HG03442 (cell line): ENCODE results near the gene ZNF324B.
"Not testable (repeated sequence)": the region's sequence is repeated elsewhere in the genome, so short reads cannot be mapped to it uniquely, and the experiment has no call there.

Experiments used
- ATAC-seq: cut with Tn5 transposase; IDR thresholded peaks from one replicate; pipeline ENCODE4 v1.9.1; 2021; ENCODE audit warnings: mild to moderate bottlenecking, moderate library complexity; ENCODE audit not compliant: unreplicated experiment

ZNF324B gene

DNA sequence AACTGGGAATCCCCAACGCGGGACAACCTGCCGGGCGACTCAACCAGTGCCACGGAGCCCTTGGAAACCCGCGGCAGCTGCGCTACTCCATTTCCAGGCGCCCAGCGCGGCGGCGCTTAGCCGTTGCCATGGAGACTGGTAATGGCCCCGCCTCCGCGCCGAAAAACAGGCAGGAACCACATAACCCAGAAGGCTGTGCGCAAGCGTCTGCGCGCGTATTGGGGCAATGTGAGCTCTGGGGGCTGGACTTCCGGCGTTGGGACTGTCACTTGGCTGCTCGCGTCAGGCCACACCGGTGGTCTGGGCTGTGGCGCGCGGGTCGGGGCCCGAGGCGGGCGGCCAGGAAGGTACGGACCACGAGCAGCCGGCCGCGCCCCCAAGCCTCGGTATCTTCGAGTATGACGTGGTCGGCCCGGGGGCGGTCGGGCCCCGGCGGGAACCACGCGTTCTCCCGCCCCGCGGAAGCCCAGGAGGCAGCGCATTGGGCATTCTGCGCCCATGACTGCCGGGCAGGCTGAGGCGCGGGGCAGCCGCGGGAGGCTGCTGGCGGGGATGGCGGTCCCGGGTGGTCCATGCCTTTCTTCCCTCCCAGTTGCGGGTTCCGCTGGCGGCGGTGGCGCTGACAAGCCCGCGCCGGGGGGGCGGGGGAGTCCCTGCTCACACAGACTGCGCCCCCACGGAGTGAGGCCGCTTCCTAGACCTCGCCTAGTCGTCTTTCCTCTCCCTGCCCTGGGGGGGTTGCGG is at the start of gene ZNF324B:
ZNF324B (plus strand) TSS at position 265 of the 744 bp plus-strand sequence. CDS start 2,080 bp downstream, outside the sequence.
- peak; percentile 87 for ATAC-seq

DNA sequence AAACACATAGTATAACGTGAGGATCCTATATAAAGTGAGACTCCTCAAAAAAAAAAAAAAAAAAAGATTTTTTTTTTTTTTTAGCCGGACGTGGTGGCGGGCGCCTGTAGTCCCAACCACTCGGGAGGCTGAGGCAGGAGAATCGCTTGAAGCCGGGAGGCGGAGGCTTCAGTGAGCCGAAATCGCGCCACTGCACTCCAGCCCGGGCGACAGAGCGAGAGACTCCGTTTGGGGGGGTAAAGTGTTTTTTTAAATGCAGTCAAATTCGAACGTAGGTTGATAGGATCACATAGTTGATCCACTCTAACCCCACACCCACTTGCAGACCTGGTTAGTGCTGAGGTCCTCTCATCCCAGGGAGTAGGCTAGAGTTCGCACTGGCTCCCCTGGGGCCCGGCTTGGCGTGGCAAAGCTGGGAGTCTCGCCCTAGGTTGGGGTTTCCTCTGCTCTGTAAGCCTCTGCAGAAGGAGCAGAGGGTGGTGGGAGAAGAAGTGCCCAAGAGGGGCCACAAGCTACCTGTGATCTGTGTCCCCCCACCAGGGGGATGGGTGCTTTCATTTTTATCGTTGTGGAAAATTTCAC is 49.5 kb upstream of the ZNF324B start:
- no peak for ATAC-seq

DNA sequence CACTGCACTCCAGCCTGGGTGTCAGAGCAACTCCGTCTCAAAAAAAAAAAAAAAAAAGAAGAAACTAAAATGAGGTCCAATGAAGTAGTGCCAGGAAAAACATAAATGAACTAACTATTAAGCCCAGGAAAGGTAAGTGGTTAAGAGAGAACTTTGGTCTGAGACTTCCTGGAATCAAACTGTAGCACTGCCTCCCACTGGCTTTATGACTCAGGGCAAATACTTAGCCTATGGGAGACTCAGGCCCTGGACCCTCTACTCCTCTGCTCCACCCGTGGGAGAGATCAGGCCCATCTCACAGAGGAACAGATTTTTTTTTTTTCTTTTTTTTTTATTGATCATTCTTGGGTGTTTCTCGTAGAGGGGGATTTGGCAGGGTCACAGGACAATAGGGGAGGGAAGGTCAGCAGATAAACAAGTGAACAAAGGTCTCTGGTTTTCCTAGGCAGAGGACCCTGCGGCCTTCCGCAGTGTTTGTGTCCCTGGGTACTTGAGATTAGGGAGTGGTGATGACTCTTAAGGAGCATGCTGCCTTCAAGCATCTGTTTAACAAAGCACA is 47.4 kb upstream of the ZNF324B start:
- not testable (repeated sequence) for ATAC-seq

DNA sequence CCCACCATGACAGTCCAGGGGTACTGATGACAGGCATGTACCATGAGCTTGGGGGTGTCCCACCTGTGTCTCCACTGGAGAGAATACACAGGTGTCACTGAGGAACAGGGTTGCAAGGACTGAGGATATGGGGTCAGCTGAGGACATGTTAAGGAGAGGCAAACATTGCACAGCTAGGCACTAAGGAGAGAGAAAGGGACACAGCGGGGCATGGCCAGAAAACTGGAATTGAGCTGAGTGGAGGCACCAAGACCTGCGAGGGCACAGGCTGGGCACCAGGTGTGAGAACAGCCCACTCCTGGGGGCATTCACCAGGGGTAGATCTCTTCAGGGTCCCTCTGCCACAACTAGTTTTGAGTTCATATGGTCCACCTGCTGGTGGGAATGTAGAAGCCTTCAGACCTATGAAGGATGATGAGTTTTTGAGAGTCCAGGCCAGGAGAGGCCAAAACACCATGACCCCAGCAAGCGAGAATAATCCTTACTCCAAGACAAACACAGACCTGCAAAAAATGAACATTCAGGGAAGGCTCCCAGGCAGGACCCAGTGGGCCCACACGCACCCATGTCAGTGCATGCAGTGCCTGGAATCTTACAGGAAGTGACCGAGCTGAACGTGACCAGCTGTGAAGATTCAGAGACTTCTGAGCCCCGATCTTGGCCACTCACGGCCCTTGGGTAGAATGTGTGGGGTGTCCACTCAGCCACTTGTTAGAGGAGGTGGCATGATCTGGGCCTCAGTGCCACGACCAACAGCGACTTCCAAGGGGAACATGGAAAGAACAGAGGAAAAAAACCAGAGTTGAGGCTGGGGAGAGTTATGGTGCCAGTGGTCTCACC is 44.4 kb upstream of the ZNF324B start:
- ATAC-seq, result no peak

DNA sequence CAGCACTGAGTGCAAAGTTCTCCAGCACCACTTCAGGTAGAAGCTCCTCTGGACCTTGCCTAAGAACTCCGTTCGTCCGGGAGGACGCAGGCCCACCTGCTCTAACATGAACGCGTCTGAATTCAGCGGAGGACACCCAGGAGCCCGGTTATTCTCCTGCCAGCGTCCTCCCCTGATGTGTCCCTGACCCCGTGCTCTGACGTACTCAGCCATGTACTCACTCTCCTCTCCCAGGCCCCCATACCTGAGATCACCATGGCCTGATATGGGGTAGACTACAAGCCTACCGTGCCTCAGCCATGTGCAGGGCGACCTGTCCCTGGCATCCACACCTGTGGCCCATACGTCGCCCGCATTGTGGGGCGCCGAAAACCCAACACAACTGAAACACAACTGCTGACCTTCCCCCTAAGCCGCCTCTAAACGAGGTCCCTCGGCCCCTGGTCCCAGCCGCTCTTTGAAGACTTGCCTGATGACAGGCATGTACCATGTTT is 43.7 kb upstream of the ZNF324B start:
- ATAC-seq, result no peak

DNA sequence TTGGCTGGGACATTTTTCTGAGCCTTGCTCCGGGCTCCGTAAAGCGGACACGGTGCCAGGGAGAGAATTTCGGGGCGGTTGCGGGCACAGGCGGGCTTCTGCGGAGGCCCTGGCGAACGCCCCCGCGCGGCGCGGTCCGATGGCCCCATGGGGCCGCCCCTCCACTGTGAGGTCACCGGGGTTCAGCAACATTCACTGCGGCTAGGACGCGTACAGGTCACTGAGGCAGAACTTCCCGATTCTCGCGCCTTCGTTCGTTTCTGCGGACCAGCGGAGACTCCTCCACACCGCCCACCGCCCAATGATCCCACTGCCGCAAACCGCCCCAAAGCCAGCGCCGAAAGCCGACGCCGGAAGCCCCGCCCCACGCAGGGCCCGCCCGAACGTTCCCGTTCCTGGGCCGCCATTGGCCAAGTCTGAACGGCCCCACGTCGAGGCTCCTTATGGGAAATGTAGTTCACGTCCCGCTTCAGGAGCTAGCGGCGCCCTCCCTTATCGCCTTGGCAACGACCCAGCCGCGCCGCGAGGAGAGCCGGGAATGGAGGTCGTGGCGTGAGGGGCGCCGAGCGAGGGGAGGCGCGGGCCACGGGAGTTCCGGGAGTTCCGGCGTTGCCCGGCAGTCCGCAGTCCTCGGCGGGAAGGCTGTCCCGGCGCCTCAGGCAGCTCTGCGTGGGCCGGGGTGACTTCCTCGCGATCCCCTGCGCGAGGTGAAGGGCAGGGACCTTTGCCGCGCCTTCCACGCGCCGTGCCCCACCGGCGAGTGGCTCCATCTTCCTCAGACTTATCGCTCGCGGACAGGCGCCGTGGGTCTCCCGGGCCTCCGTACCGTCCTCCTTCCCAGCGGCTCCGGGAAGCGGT is 43.0 kb upstream of the ZNF324B start, which contains the start of gene ZNF584:
ZNF584 (plus strand) TSS at position 498 of the 858 bp plus-strand sequence. CDS start 499 bp downstream, outside the sequence.
- ATAC-seq, result peak; percentile 84

DNA sequence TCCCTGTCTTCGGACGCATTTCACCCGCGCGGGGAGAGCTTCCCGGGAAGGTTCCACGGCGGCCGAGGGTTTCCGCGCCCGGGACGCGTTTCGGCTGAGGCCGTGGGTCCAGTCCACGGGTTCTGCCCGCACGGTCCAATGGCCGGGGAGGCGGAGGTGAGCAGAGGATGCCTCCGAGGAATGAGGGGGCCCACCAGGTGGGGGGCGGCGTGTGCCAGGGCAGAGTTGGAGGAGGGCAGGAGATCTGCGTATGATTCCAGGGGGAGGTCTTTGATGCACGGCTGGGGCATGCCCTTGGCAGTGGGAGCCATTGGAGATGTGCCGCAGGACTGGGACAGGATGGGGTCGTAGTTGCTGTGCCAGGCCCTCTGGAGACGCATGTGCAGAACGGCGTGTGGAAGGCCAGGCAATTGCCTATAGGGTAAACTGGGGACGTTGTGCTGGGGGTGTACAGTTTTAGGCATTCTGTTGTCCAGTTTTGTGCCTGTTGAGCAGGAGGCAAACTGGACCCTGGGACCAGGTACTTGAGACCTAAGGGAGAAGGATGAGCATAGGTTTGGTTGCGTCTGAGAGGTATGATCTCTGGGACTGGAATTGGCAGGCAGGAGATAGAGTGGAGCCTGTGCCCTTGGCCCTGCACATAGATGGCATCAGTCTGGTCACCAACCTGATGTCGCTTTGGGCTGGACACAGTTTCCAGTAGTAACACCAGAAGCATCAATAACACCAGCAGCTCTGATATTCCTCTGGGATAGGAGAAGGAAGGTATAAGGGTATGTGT is 42.2 kb upstream of the ZNF324B start:
- ATAC-seq, result peak; percentile 12

DNA sequence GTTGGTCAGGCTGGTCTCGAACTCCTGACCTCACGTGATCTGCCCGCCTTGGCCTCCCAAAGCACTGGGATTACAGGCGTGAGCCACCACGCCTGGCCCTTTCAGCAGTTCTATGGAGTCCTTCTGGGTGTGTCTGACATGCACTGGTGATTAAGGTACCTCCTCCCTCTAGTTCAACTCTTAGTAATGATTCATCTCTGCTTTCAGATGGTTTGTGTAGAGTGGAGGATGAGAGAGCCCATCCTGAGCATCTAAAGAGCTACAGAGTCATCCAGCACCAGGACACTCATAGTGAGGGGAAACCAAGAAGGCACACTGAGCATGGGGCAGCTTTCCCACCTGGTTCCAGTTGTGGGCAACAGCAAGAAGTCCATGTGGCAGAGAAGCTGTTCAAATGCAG is 34.8 kb upstream of the ZNF324B start:
- no peak for ATAC-seq

DNA sequence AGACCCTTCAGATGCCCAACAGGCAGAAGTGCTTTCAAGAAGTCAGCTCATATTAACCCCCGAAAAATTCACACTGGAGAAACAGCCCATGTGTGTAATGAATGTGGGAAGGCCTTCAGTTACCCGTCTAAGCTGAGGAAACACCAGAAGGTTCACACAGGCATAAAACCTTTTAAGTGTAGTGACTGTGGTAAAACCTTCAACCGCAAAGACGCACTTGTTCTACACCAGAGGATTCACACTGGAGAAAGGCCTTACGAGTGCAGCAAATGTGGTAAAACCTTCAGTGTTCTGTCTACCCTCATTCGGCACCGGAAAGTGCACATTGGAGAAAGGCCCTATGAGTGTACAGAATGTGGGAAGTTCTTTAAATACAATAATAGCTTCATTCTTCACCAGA is 34.4 kb upstream of the ZNF324B start:
- no peak for ATAC-seq

DNA sequence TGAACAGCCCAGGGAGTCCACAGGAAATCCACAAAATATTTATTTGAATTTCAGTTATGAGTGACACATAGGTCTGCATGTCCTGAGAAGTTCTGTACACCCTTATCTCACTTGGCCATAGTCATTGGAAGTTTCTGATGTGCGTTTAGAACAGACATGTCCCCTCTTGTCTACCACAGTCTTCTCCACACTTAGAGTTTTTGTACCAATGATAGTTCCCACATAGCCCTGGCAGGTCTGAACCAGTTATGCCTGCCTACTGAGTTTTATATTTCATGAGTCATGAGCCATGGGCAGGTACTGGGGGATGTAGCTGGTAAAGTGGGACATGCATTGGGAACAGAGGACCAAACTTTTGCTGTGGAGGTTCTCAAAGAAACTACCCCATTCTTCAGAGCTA is 22.8 kb upstream of the ZNF324B start:
- ATAC-seq, result no peak

DNA sequence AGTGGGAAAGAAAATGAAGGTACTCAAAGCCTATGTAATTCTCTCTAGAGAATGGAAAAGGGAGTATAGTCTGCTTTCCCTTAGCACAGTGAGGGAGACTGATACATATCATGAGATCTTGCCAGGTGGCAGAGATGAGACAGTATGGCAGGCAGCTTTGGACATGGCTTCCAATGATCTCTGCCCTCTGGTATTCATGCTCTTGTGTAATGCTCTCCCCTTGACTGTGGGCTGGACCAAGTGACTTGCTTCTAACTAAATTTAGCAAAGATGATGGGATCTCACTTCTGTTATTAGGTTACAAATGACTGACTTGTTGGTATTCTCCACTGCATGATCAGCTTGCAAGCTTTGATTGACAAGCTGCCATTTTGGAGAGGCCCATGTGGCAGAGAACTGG is 21.7 kb upstream of the ZNF324B start:
- ATAC-seq, result no peak

DNA sequence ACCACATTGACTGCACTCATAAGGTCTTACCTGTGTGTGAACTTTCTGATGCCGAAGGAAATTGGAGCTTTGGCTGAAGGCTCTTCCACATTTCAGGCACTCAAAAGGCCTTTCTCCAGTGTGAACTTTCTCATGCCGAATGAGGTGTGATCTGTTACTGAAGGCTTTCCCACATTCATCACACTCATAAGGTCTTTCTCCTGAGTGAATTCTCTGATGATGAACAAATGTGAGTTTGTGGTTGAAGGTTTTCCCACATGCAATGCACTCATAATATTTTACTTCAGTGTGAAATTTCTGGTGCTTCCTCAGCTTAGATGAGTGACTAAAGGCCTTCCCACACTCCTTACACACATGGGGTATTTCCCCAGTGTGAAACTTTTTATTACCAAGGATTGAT is 17.2 kb upstream of the ZNF324B start:
- no peak for ATAC-seq

DNA sequence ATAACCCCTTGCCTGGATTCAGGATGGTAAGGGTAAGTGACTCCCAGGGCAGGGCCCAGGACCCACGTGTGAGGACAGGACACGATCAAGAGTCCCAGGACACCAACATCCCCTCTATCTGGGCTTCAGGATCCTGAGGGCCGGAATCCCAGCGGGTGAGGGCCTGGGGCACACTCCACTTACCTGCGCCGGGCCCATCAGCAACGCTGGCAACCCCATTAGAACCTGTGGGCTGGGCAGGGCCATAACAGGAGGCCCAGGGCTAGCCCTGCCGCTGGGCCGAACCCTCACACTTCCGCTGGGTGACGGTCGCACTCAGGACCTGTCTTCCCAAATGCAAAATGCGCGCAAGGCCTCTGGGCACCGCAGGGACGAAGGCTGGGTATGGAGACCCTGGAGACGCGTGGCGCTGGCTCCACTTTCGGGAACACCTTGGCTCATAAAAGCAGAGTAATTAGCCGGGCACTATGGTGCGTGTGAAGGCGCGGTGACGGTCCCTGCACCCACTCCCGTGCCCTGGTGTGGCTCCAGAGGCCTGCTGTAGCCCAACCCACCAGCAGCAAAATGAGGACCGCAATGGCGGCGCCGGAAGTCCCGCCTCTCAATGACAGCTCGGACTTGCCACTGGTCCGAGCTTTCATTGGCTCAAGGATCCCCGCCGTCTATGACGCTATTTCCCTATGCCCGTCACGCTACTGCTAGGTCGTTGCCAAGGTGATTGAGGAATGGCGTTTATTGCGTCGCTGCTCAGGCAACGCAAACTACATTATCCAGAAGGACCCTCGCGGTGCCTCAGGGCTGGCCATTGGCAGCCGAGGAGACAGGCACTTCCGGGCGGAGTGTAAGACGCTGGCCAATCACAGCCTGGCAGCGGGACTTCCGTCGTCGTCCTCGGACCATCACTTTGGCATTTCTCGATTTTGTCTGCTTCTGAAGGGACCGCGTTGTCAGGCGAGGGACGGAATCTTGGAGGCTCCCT is 11.6 kb upstream of the ZNF324B start, which contains the start of gene ZNF132:
ZNF132 (minus strand) TSS at position 578 of the 979 bp plus-strand sequence; CDS start at position 246, 332 bp downstream.
- peak; percentile 95 for ATAC-seq

DNA sequence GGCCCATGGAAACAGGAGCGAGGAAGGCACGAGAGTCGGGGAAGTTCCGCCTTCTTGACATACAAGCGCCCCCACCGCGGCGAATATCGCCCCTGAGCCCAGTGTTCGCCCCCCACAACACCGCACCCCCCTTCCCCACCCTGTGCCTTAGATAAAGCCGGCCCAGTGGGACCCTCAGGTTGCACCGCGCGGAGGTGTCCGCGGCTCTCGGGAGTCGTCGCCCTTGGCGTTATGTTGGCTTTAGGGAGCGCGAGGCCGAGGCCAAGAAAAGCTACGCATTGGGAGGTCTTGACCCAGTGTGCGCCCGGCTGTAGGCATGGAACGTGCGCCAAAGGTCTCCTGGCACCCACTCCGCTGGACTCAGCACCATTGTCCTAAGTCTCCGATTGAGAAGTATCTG is 10.9 kb upstream of the ZNF324B start:
- no peak for ATAC-seq

DNA sequence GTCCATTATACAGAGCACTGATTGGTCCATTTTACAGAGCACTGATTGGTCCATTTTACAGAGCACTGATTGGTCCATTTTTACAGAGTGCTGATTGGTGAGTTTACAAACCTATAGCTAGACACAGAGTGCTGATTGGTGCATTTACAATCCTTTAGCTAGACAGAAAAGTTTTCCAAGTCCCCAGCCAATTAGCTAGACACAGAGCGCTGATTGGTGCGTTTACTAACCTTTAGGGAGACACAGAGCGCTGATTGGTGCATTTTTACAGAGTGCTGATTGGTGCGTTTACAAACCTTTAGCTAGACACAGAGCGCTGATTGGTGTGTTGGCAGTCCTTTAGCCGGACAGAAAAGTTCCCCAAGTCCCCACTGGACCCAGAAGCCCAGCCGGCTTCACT is 8.4 kb upstream of the ZNF324B start:
- ATAC-seq, result not testable (repeated sequence)

DNA sequence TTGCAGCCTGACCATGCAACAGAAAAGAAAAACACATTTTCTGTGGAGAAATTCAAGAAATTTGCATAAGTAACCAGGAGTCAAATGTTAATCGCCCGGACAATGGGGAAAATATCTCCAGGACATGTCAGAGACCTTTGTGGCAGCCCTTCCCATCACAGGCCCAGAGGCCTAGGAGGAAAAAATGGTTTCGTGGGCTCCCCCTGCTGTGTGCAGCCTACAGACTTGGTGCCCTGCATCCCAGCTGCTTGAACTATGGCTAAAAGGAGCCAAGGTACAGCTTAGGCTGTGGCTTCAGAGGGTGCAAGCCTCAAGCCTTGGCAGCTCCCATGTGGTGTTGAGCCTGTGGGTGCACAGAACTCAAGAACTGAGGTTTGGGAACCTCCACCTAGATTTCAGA is 2.6 kb upstream of the ZNF324B start:
- not testable (repeated sequence) for ATAC-seq

DNA sequence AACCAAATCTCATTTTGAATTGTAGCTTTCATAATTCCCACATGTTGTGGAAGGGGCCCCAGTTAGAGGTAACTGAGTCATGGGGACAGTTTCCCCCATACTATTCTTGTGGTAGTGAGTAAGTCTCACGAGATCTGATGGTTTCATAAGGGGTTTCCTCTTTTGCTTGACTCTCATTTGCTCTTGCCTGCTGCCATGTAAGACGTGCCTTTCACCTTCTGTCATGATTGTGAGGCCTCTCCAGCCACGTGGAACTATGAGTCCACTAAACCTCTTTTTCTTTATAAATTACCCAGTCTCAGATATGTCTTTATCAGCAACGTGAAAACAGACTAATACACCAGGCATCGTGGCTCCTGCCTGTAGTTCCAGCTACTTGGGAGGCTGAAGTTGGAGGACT is 1.4 kb upstream of the ZNF324B start:
- not testable (repeated sequence) for ATAC-seq

DNA sequence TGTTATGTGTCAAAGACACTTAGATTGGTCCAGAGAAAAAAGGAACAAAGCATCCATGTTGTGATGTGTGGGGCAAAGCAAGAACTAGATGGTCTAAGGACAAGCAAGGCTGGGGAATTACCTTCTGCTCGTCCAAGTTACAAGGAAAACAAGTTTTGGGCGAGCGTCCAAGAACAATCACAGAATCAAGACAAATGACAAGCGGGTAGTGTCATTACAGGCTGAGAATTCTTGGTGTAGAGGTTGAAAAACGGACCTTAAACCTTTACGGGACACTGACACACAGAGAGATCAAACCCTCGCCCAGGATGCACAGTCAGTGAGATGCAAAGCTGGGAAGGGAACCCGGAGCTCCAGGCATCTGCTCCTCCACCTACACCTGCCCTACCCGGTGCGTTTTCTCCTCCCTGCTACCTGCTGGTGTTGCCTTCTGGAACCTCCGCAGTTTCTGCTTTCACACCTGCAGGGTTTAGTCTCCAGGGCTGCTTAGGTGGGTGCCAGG is 515 bp upstream of the ZNF324B start:
- ATAC-seq, result peak; percentile 11
